NCI-H146 (cell line): ENCODE data around the gene KYAT1.
"Not testable (repeated sequence)": the region's sequence is repeated elsewhere in the genome, so short reads cannot be mapped to it uniquely, and the experiment has no call there.

ENCODE experiments used
- DNase-seq: peaks from one replicate; lab custom pipeline; 2025; lab: John Stamatoyannopoulos, UW

Gene KYAT1

GRCh38 chr9:128818099-128818838, 63.5 kb downstream of the KYAT1 start, which contains the start of gene ENDOG:
ENDOG (plus strand) TSS chr9:128818500; CDS start chr9:128818685, 185 bp downstream.
- peak; percentile 97 for DNase-seq

DNA sequence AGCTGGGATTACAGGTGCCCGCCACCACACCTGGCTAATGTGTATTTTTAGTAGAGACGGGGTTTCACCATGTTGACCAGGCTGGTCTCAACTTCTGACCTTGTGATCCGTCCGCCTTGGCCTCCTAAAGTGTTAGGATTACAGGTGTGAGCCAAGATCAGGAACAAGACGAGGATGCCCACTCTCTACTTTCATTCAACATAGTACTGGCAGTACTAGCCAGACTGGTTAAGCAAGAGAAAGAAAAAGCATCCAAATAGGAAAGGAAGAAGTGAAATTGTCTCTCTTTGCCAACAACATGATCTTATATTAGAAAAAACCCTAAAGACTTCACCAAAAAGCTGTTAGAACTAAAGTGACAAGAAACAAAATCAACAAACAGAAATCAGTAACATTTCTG, 70.9 kb downstream of the KYAT1 start:
- no peak for DNase-seq

DNA sequence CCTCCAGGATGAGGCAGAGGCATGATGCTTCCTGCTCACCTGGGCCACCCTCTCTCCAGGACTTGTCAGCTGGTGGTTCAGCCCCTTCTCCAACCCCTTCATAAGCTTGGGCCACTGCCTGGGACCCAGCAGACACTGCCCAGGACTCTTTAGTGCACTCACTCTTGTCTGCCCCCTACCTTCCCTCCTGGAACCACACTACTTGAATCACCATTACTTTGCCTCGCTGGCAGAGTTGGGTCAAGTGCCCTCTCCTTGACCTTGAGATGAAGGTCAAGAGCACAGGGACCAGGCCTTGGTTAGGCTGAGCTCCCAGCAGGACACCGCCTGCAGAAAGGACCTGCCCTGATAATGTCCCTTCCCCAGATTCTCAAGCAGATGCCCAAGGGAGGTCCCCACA, 71.9 kb downstream of the KYAT1 start:
- DNase-seq, result no peak

DNA sequence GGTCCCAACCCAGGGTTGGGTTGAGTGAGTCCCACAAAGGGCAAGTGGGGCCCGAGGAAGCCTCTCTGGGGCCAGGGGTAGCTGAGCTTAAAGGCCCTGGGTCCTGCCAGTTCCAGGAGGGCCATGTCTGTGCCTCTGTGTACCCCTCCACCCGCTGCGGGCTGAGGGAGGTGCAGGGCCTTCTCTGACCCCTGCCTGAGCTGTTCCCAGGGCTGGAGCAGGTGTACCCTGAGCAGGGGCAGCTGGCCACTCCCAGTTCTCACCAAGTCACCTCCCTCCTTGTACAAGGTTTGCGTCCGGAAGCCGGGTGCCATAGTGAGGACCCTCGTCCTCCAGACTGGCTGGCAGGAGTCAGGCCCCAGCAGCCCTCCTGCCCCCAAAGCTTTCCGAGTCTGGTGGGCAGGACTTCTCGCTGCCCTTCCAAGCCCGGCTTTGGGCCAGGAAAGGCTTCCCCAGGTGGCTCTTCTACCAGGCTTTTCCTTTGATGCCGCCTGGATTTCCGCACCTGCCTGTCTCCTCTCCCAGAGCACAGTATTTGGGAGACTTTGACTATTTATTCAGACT, 72.6 kb downstream of the KYAT1 start:
- DNase-seq, result no peak

GRCh38 chr9:128808543-128808942, 73.2 kb downstream of the KYAT1 start:
- DNase-seq, result no peak

- no peak for DNase-seq
Observed at GRCh38 chr9:128807827-128808226, 73.9 kb downstream of the KYAT1 start.

GRCh38 chr9:128805661-128806060, 76.1 kb downstream of the KYAT1 start:
- no peak for DNase-seq

DNA sequence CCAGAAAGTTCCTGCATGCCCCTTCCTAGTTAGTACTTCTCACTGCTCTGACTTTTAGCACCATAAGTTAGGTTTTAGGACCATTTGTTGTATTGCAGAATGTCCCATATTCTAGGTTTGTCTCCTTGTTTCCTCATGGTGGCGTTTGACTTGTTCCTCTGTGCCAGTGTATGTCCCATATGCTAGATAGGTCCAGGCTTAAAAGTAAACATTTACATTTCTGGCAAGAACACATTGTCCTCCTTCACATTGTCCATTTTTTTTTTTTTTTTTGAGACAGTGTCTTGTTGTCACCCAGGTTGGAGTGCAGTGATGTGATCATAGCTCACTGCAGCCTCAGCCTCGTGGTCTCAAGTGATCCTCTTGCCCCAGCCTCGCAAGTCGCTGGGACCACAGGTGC, 79.3 kb downstream of the KYAT1 start:
- DNase-seq, result no peak

DNA sequence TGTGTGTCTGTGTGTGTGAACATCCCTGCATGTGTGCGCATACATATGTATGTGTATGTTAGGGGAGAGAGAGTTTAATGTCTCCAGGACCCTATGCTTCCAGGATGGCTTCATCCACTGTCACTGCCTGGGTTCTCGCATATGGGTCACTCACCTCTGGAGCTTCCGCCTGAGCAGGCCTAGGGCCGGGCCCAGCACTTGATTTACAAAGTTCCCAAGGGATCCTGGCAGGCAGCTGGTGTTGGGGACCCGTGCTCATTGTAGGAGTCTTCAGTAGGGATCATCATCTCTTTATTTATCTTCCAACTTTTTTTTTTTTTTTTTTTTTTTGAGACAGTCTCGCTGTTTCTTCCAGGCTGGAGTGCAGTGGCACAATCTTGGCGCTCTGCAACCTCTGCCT, 81.7 kb downstream of the KYAT1 start:
- no peak for DNase-seq

- DNase-seq, result no peak
Observed at GRCh38 chr9:128798896-128799295, 82.9 kb downstream of the KYAT1 start.

- not testable (repeated sequence) for DNase-seq
Observed at GRCh38 chr9:128794961-128795360, 86.8 kb downstream of the KYAT1 start.

DNA sequence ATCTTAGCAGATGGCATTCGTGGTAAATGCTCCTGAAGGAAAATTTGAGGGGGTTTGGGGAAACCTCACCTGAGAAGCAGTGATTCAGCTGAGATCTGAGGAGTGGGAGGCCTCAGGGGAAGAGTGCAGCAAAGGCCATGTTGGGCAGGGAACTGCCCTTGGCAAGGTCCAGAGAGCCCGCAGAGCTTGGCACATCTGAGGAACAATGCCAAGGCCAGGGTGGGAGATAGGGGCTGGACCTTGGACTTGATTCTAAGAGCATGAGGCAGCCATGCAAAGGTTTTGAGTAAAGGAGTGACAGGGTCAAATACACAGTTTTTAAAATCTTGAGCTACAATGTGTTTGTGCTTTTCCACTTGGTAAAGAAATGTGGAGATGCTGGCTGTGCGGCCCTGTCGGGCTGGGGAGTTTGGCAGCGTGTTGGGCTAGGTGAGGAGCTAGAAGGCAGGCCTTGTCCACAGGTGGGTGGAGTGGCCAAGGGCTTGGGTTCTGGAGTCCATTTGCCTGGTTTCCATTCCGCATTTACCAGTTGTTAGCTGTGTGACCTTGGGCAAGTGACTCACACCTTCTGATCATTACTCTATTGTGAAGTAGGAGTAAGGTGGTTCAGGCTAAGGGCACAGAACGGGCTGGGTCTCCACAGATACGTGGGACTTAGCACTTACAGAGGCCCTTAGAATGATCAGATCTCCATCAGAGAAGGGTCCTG, 88.6 kb downstream of the KYAT1 start:
- DNase-seq, result no peak

DNA sequence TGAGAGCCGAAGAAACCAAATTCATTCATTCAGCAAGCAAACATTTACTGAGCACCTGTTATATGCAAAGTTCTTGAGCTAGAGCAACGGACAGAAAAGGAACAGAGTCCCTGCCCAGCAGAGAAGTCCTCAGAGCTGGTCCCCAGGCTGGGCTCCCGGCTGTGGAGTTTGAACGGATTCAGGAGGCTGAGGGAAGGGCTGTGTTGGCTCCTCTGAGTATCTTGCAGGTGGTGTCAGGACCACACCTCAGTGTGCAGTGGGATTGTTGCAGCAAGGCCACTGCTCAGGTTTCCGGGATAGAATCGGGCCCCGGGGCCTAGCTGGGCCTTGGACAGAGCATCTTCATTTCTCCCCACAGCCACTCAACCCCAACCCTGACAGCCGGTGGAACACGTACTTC, 89.6 kb downstream of the KYAT1 start:
- no peak for DNase-seq

- DNase-seq, result no peak
Observed at GRCh38 chr9:128790536-128790935, 91.2 kb downstream of the KYAT1 start.

DNA sequence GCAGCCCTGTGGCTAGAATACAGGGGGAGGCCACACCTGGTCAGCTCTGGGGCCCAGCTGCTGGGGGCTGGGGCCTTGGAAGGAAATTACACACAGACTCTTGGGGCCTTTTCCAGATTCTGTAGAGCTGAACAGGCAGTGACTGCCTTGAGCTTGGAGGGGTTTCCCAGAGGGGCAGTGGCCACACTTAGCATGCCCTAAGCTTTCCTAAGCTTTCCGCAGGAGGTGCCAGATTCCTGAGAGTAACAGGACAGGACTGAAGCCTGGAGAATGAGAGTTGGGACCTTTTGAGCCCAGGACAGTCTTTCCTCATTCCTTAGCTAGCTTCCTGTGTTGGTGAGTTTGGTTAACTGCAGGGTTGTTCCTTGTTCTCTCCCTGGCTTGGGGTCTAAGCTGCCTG, 93.3 kb downstream of the KYAT1 start:
- no peak for DNase-seq

DNA sequence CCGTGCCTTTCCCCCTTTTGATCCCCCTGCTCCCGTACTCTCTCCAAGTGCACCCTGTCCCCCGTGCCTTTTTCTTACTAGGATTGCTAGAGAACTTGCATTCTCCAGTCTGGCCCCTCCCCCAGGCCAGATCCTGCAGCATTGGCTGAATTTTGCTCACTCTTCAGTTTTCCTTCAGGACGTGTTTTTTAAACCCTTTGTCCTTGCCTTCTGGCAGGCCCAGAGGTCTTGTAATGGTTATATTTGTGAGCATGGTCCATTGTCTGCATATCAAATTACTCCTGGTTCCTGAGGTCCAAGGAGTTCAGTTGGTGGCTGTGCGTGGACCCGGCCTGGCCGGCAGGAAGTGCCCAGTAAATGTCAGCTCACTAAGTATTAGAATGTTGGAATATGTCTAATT, 94.1 kb downstream of the KYAT1 start:
- peak; percentile 6 for DNase-seq

GRCh38 chr9:128786681-128787601, 94.8 kb downstream of the KYAT1 start, which contains the start of gene TBC1D13:
TBC1D13 (plus strand) TSS chr9:128787253; CDS start chr9:128787354, 101 bp downstream.
- DNase-seq, result peak; percentile 72

DNA sequence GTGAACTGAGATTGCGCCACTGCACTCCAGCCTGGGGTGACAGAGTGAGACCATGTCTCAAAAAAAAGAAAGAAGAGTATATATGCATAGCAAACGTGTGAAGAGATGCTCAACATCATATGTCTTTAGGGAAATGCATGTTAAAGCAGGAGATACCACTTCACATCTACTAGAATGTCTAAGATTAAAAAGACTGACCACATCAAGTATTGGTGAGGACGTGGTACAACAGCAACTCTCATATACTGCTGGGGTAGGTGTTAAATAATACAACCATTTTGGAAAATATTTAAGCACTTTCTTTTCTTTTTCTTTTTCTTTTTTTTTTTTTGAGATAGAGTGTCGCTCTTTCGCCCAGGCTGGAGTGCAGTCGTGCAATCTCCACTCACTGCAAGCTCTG, 96.3 kb downstream of the KYAT1 start:
- no peak for DNase-seq
